ENCODE results near the gene GSTCD. TPM values are rescaled to one million over a fixed set of nuclear protein-coding genes. Genes with fewer than 3 reads are reported as not detected.

Gene GSTCD
- total RNA-seq, 1 experiment from 2014 or later, result 21.3 TPM

GRCh38 chr4:105895583-105896460 lies 187.2 kb downstream of the GSTCD start:
- H3K27ac Mint-ChIP-seq (ENCODE audit: unreplicated experiment), result no peak overlapping the region
- no peaks in the 10 kb centered on the region for H3K9me3 ChIP-seq
- ChIA-PET CTCF (interaction anchor here (0.7 kb wide), 6 partner anchors 51 to 346 kb away, joined by 3 to 8 read pairs (median 3); no protein-coding TSS in a partner anchor), POLR2A (no interaction called here)
- peak overlapping the region; percentile 81 for H3K4me3 ChIP-seq (ENCODE audit: low read depth, low read length)
- no peaks in the 10 kb centered on the region for H3K9me3 Mint-ChIP-seq (ENCODE audit: unreplicated experiment)
- peaks cover 3% of the 10 kb centered on the region for H3K27me3 Mint-ChIP-seq (ENCODE audit: insufficient read depth, unreplicated experiment)
- TF ChIP-seq CTCF (IDR thresholded peaks at IDR 0.05; ENCODE audit: insufficient read depth in 1 of 2, low read depth in 1 of 2, low read length in 1 of 2, severe bottlenecking in 1 of 2, unreplicated experiment in 1 of 2), result peak; percentile 26 to 43
- BruUV-seq (replicated peaks), result no TSS peak
- H3K36me3 ChIP-seq (ENCODE audit: control insufficient read depth, insufficient read depth, low read length), result no peaks in the 10 kb centered on the region
- peak overlapping the region; percentile 63 for H3K4me3 Mint-ChIP-seq (ENCODE audit: unreplicated experiment)
- peaks cover 31% of the 10 kb centered on the region for H3K4me1 Mint-ChIP-seq (ENCODE audit: low read depth, unreplicated experiment)
- H3K4me1 ChIP-seq, result peaks cover 14% of the 10 kb centered on the region
- DNase-seq, result peak; percentile 56 to 57
- intact Hi-C loops (cut with micrococcal nuclease; ENCODE audit: unreplicated experiment), result loop anchor here (1.0 to 10.0 kb wide), 4 partner anchors 14 to 306 kb away; no protein-coding TSS in a partner anchor
- peaks cover 8% of the 10 kb centered on the region for H3K36me3 Mint-ChIP-seq (ENCODE audit: insufficient read depth, unreplicated experiment)
- H3K27me3 ChIP-seq (replicated peaks; ENCODE audit: control insufficient read depth, insufficient read depth, low read length), result no peaks in the 10 kb centered on the region

- Mint-ChIP-seq H3K36me3 (ENCODE audit: insufficient read depth, unreplicated experiment) (peaks cover 8% of the 10 kb centered on the region), H3K4me1 (ENCODE audit: low read depth, unreplicated experiment) (peaks cover 31% of the 10 kb centered on the region), H3K27ac (ENCODE audit: unreplicated experiment) (no peak overlapping the region), H3K4me3 (ENCODE audit: unreplicated experiment) (peak overlapping the region; percentile 63), H3K9me3 (ENCODE audit: unreplicated experiment) (no peaks in the 10 kb centered on the region), H3K27me3 (ENCODE audit: insufficient read depth, unreplicated experiment) (peaks cover 3% of the 10 kb centered on the region)
- peak overlapping the region; percentile 81 for H3K4me3 ChIP-seq (ENCODE audit: low read depth, low read length)
- intact Hi-C loops (cut with micrococcal nuclease; ENCODE audit: unreplicated experiment), result loop anchor here (1.0 to 10.0 kb wide), 4 partner anchors 14 to 306 kb away; no protein-coding TSS in a partner anchor
- TF ChIP-seq CTCF (IDR thresholded peaks at IDR 0.05; ENCODE audit: insufficient read depth in 1 of 2, low read depth in 1 of 2, low read length in 1 of 2, severe bottlenecking in 1 of 2, unreplicated experiment in 1 of 2), result no peak
- no peak for DNase-seq
- BruUV-seq (replicated peaks), result no TSS peak
- peaks cover 14% of the 10 kb centered on the region for H3K4me1 ChIP-seq
- no peaks in the 10 kb centered on the region for H3K27me3 ChIP-seq (replicated peaks; ENCODE audit: control insufficient read depth, insufficient read depth, low read length)
- POLR2A ChIA-PET, result no interaction called here
- CTCF ChIA-PET, result no interaction called here
- no peaks in the 10 kb centered on the region for H3K36me3 ChIP-seq (ENCODE audit: control insufficient read depth, insufficient read depth, low read length)
- no peaks in the 10 kb centered on the region for H3K9me3 ChIP-seq
Measured at GRCh38 chr4:105896461-105896942, 187.9 kb downstream of the GSTCD start.

Other genes starting within 250 kb of the GSTCD start
- gene PPA2, start 234.7 kb upstream of the GSTCD start, total RNA-seq (2022), result 70.1 and 85.4 TPM in 2 replicates
- gene ARHGEF38, start 156.2 kb upstream of the GSTCD start, total RNA-seq (2022), result 3.5 TPM in 2 replicates
- 16.1 and 19.2 TPM in 2 replicates for gene INTS12, start 95 bp upstream of the GSTCD start, total RNA-seq (2022)
- 41.8 and 42.1 TPM in 2 replicates for gene NPNT, start 186.7 kb downstream of the GSTCD start, total RNA-seq (2022)